ENCODE measurements around the gene FBXO7. TPM values are rescaled to one million over a fixed set of nuclear protein-coding genes. Genes with fewer than 3 reads are reported as not detected.

The FBXO7 gene
- total RNA-seq, 3 donors from 2014 or later (not counting 1 experiment from before 2014, with no cell fraction given) = 173 to 208 (median 198) TPM

DNA sequence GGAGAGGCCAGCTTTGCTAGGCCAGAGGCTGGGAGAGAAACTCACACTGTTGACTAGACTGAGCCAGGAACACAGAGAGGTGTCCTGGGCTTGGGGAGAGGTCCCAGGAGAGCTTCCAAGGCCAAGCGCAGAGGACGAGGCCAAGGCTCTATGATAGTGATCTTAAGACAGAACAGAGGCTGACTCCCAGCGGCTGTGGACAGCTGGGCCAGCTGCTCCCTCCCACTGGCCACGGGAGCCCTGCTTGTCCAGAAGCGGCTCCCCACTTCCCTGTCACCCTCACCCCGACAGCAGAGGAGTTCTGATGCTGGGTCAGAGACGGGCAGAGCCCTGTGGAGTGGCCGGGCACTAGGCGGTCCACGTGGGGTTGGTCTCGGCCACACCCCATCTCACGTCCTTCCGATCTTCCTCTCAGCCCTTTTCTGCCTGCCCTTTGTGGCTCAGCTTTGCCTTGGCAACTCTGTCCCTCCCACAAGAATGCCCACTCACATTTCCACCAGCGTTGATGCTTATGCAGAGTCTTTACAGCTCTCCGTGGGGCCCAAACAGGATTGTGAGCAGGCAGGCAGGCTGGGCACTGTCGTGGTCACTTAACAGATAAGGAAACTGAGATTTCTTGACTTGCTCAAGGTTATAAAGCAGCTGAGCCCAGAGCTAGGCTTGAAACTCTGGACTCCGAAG lies 68.2 kb downstream of the FBXO7 start:
- Histone ChIP-seq H3K27me3 (ENCODE audit: control insufficient read depth, insufficient read depth, low read length) (no peaks in the 10 kb centered on the region), H3K4me1 (ENCODE audit: control insufficient read depth, insufficient read depth, low read length) (no peaks in the 10 kb centered on the region), H3K27ac (ENCODE audit: low read length) (no peak overlapping the region), H3K36me3 (ENCODE audit: control insufficient read depth, insufficient read depth, low read length) (no peaks in the 10 kb centered on the region), H3K9me3 (ENCODE audit: control insufficient read depth, insufficient read depth, low read length) (no peaks in the 10 kb centered on the region), H3K4me3 (ENCODE audit: low read length) (no peak overlapping the region)
- no peak overlapping the region for H3K4me3 Mint-ChIP-seq
- intact Hi-C loops (cut with micrococcal nuclease) = no loop called here
- H3K27me3 Mint-ChIP-seq (ENCODE audit: low read depth in 2 of 2) = peaks cover 12 to 20% of the 10 kb centered on the region in 2 donors
- TF ChIP-seq, protein P1, sequence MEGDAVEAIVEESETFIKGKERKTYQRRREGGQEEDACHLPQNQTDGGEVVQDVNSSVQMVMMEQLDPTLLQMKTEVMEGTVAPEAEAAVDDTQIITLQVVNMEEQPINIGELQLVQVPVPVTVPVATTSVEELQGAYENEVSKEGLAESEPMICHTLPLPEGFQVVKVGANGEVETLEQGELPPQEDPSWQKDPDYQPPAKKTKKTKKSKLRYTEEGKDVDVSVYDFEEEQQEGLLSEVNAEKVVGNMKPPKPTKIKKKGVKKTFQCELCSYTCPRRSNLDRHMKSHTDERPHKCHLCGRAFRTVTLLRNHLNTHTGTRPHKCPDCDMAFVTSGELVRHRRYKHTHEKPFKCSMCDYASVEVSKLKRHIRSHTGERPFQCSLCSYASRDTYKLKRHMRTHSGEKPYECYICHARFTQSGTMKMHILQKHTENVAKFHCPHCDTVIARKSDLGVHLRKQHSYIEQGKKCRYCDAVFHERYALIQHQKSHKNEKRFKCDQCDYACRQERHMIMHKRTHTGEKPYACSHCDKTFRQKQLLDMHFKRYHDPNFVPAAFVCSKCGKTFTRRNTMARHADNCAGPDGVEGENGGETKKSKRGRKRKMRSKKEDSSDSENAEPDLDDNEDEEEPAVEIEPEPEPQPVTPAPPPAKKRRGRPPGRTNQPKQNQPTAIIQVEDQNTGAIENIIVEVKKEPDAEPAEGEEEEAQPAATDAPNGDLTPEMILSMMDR (IDR thresholded peaks at IDR 0.05) = no peak
- H3K9me3 Mint-ChIP-seq = no peaks in the 10 kb centered on the region
- H3K36me3 Mint-ChIP-seq = no peaks in the 10 kb centered on the region
- ATAC-seq (no peak), DNase-seq (no peak)
- no peaks in the 10 kb centered on the region for H3K4me1 Mint-ChIP-seq
- H3K27ac Mint-ChIP-seq = no peak overlapping the region
- 85% methylated on average over 17 of the region's 17 CpGs for WGBS (ENCODE audit: insufficient coverage)

DNA sequence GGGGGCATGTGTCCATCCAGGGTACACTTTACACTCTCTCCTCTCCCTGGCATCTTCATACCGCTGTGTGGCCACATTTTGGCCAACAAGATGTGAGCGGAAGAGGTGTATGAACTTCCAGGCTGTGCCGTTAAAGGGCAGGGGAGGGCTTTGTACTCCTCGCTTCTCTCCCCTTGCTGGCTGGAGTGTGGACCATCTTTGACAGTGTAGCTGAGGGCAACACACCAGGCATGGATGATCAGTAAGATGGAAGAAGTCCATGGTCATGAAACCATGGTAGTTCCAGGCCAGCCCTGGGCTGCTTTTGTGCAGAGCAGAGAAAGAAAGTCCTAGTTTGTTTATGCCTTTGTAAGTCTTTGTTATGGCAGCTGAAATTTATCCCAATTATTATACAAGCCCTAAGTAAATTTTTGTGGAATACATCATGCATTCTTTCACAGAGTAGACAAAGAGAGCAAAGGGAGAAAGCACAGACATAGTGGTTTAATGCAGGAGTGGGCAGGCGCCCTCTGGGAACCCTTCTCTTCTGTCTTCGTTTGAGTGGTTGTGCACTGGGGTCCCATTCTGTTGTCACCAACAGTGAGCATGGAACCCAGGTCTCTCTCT lies 70.4 kb downstream of the FBXO7 start:
- H3K36me3 Mint-ChIP-seq = no peaks in the 10 kb centered on the region
- no peak overlapping the region for H3K27ac Mint-ChIP-seq
- Histone ChIP-seq H3K27me3 (ENCODE audit: control insufficient read depth, insufficient read depth, low read length) (no peaks in the 10 kb centered on the region), H3K36me3 (ENCODE audit: control insufficient read depth, insufficient read depth, low read length) (no peaks in the 10 kb centered on the region), H3K27ac (ENCODE audit: low read length) (no peak overlapping the region), H3K9me3 (ENCODE audit: control insufficient read depth, insufficient read depth, low read length) (no peaks in the 10 kb centered on the region), H3K4me1 (ENCODE audit: control insufficient read depth, insufficient read depth, low read length) (no peaks in the 10 kb centered on the region), H3K4me3 (ENCODE audit: low read length) (no peak overlapping the region)
- no peak for DNase-seq
- no peaks in the 10 kb centered on the region for H3K9me3 Mint-ChIP-seq
- no peak overlapping the region for H3K4me3 Mint-ChIP-seq
- TF ChIP-seq, protein P1 (IDR thresholded peaks at IDR 0.05) = no peak
- no peak for ATAC-seq
- intact Hi-C loops (cut with micrococcal nuclease) = no loop called here
- H3K4me1 Mint-ChIP-seq = no peaks in the 10 kb centered on the region
- 94% methylated on average over 6 of the region's 6 CpGs for WGBS (ENCODE audit: insufficient coverage)
- peaks cover 0 to 7% of the 10 kb centered on the region in 2 donors for H3K27me3 Mint-ChIP-seq (ENCODE audit: low read depth in 2 of 2)

DNA sequence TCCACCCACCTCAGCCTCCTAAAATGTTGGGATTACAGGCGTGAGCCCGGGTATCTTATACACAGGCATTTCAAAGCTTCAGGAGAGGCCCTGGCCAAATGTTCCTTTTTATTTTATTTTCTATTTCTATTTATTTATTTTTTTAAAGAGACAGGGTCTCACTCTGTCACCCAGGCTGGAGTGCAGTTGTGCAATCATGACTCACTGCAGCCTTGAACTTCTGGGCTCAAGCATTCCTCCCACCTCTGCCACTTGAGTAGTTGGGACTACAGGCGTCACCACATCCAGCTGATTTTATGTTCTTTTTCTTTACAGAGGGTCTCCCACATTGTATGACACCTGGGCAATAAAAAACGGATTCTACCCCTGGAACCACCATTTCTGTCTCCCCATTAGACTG lies 71.2 kb downstream of the FBXO7 start:
- Histone ChIP-seq H3K36me3 (ENCODE audit: control insufficient read depth, insufficient read depth, low read length) (no peaks in the 10 kb centered on the region), H3K9me3 (ENCODE audit: control insufficient read depth, insufficient read depth, low read length) (no peaks in the 10 kb centered on the region), H3K4me3 (ENCODE audit: low read length) (no peak overlapping the region), H3K27ac (ENCODE audit: low read length) (no peak overlapping the region), H3K4me1 (ENCODE audit: control insufficient read depth, insufficient read depth, low read length) (no peaks in the 10 kb centered on the region), H3K27me3 (ENCODE audit: control insufficient read depth, insufficient read depth, low read length) (no peaks in the 10 kb centered on the region)
- DNase-seq (no peak), ATAC-seq (no peak)
- Mint-ChIP-seq H3K36me3 (no peaks in the 10 kb centered on the region), H3K4me3 (no peak overlapping the region), H3K27me3 (ENCODE audit: low read depth in 2 of 2) (peaks cover 0 to 7% of the 10 kb centered on the region in 2 donors), H3K9me3 (no peaks in the 10 kb centered on the region), H3K4me1 (no peaks in the 10 kb centered on the region), H3K27ac (no peak overlapping the region)
- intact Hi-C loops (cut with micrococcal nuclease) = no loop called here
- 80% methylated on average over 4 of the region's 4 CpGs for WGBS (ENCODE audit: insufficient coverage)
- TF ChIP-seq, protein P1 (IDR thresholded peaks at IDR 0.05) = no peak

Measured in natural killer cell (primary cell).